GM19452 (cell line): ENCODE results near the gene SUV39H1.
"Not testable (repeated sequence)": the region's sequence is repeated elsewhere in the genome, so short reads cannot be mapped to it uniquely, and the experiment has no call there.

ENCODE experiments used
- ATAC-seq: cut with Tn5 transposase; IDR thresholded peaks from one replicate; pipeline ENCODE4 v1.9.1; 2021; ENCODE audit not compliant: unreplicated experiment

The SUV39H1 gene

GRCh38 chrX:48696301-48696908 lies at the start of gene SUV39H1:
TSS of gene SUV39H1 (plus strand) at chrX:48696734. CDS start at chrX:48696785, 51 bp downstream.
- peak; percentile 91 for ATAC-seq

- ATAC-seq: no peak
Measured at GRCh38 chrX:48648336-48648751, 48.2 kb upstream of the SUV39H1 start.

GRCh38 chrX:48649102-48649501 lies 47.4 kb upstream of the SUV39H1 start:
- no peak for ATAC-seq

GRCh38 chrX:48652055-48652579 lies 44.4 kb upstream of the SUV39H1 start:
- ATAC-seq: not testable (repeated sequence)

- not testable (repeated sequence) for ATAC-seq
Measured at GRCh38 chrX:48654746-48655145, 41.8 kb upstream of the SUV39H1 start.

- not testable (repeated sequence) for ATAC-seq
Measured at GRCh38 chrX:48659686-48660085, 36.8 kb upstream of the SUV39H1 start.

- ATAC-seq: no peak
Measured at GRCh38 chrX:48663241-48663640, 33.3 kb upstream of the SUV39H1 start.

GRCh38 chrX:48664156-48664555 lies 32.4 kb upstream of the SUV39H1 start:
- ATAC-seq: no peak

- no peak for ATAC-seq
Measured at GRCh38 chrX:48665991-48666390, 30.5 kb upstream of the SUV39H1 start.

GRCh38 chrX:48666649-48667048 lies 29.9 kb upstream of the SUV39H1 start:
- ATAC-seq: no peak

GRCh38 chrX:48667509-48667908 lies 29.0 kb upstream of the SUV39H1 start:
- no peak for ATAC-seq

GRCh38 chrX:48668187-48668586 lies 28.3 kb upstream of the SUV39H1 start:
- not testable (repeated sequence) for ATAC-seq

GRCh38 chrX:48676106-48676892 lies 20.2 kb upstream of the SUV39H1 start:
- ATAC-seq: peak; percentile 92

- ATAC-seq: no peak
Measured at GRCh38 chrX:48676893-48677270, 19.7 kb upstream of the SUV39H1 start.

GRCh38 chrX:48677516-48677915 lies 19.0 kb upstream of the SUV39H1 start:
- ATAC-seq: no peak

GRCh38 chrX:48680467-48680866 lies 16.1 kb upstream of the SUV39H1 start:
- not testable (repeated sequence) for ATAC-seq

- ATAC-seq: not testable (repeated sequence)
Measured at GRCh38 chrX:48680925-48681324, 15.6 kb upstream of the SUV39H1 start.

- ATAC-seq: no peak
Measured at GRCh38 chrX:48681539-48682183, 14.9 kb upstream of the SUV39H1 start.

- not testable (repeated sequence) for ATAC-seq
Measured at GRCh38 chrX:48682795-48683194, 13.7 kb upstream of the SUV39H1 start.

GRCh38 chrX:48683411-48683982 lies 13.0 kb upstream of the SUV39H1 start, which contains the start of gene WAS:
TSS of gene WAS (plus strand) at chrX:48683799. CDS start at chrX:48683854, 55 bp downstream.
- peak; percentile 79 for ATAC-seq

- ATAC-seq: no peak
Measured at GRCh38 chrX:48684134-48684533, 12.4 kb upstream of the SUV39H1 start.
